DND-41 (cell line): ENCODE results near the gene LONP2.

Experiments used
- ATAC-seq: fragments of 200-7000 bp; cut with Tn5 transposase; 3 replicates; pipeline ENCODE4 v1.9.1; 2021; ENCODE audit warnings: low read depth; ENCODE audit not compliant: insufficient read depth
- DNase-seq: peaks from one replicate; pipeline ENCODE4 v3.0.0-alpha.2; 2020
- H2AFZ ChIP-seq: 2 replicates; pipeline ENCODE4 v1.6.0; 2012; ENCODE audit warnings: low read depth, low read length
- H3K27ac ChIP-seq: 2 replicates; pipeline ENCODE4 v1.5.1; 2012; ENCODE audit warnings: low read length, inconsistent platforms
- H3K27me3 ChIP-seq: fragments of 200-600 bp; sonication (generic); 2 replicates; pipeline ENCODE4 v1.6.0; 2012; ENCODE audit warnings: low read length, mild to moderate bottlenecking, inconsistent platforms; ENCODE audit not compliant: insufficient read depth, poor library complexity
- H3K36me3 ChIP-seq: 2 replicates; pipeline ENCODE4 v1.5.1; 2012; ENCODE audit warnings: low read length, inconsistent platforms; ENCODE audit not compliant: insufficient read depth
- H3K4me1 ChIP-seq: 2 replicates; pipeline ENCODE4 v1.5.1; 2012; ENCODE audit warnings: mild to moderate bottlenecking, low read length; ENCODE audit not compliant: insufficient read depth
- H3K4me2 ChIP-seq: 2 replicates; pipeline ENCODE4 v1.6.0; 2012; ENCODE audit warnings: mild to moderate bottlenecking, moderate library complexity, low read length, inconsistent platforms; ENCODE audit not compliant: insufficient read depth
- H3K4me3 ChIP-seq, 2 experiments: fragments of 200-600 bp in 1 of 2; shearing (Covaris generic) in 1 of 2; 2 replicates each; pipeline ENCODE4 v1.5.1; 2012 to 2016; ENCODE audit warnings: inconsistent platforms in 2 of 2, low read length in 2 of 2, mild to moderate bottlenecking in 2 of 2, low read depth in 1 of 2, moderate library complexity in 1 of 2
- H3K79me2 ChIP-seq: 2 replicates; pipeline ENCODE4 v1.6.0; 2012; ENCODE audit warnings: low read length, inconsistent platforms; ENCODE audit not compliant: insufficient read depth
- H3K9ac ChIP-seq: 2 replicates; pipeline ENCODE4 v1.6.0; 2012; ENCODE audit warnings: low read depth, mild to moderate bottlenecking, inconsistent platforms, low read length, moderate library complexity
- H3K9me3 ChIP-seq: 2 replicates; pipeline ENCODE4 v1.5.1; 2012; ENCODE audit warnings: low read length, moderate library complexity, mild to moderate bottlenecking, inconsistent platforms; ENCODE audit not compliant: insufficient read depth, severe bottlenecking
- H4K20me1 ChIP-seq: 2 replicates; pipeline ENCODE4 v1.6.0; 2012; ENCODE audit warnings: low read length; ENCODE audit not compliant: insufficient read depth
- EZH2 ChIP-seq: IDR thresholded peaks from 3 replicates; pipeline ENCODE4 v1.6.1; 2012; ENCODE audit warnings: borderline replicate concordance, low read depth, mild to moderate bottlenecking, moderate library complexity, low read length, inconsistent platforms; ENCODE audit not compliant: severe bottlenecking
- TF ChIP-seq, protein P1 (sequence below): IDR thresholded peaks from 2 replicates; pipeline ENCODE4 v1.5.1; 2012; ENCODE audit warnings: borderline replicate concordance, low read length, moderate library complexity, mild to moderate bottlenecking; ENCODE audit not compliant: poor library complexity, severe bottlenecking; ENCODE audit errors: extremely low read depth

LONP2 gene

DNA sequence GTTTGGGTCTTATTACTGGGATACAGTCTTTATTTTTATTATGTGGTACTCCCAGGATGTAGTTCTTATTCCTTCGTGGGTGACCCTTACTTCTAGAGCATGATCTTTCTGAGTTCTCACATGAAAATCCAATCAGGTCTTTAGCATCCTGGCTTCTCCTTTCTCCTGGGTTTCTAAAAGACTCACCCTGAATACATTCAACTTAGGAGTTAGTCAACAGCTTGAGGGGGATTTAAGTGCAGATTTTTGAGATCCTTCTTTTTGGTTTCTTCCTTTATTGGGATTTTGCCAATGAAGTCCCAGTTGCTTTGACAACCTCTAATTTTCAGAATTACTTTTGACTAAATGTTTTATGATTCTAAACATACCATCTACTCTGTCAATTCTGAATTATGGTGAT lies 72.9 kb downstream of the LONP2 start:
- no peak for DNase-seq
- no peak overlapping the region for H3K4me3 ChIP-seq
- H3K4me1 ChIP-seq = peaks cover 32% of the 10 kb centered on the region
- H4K20me1 ChIP-seq = no peaks in the 10 kb centered on the region; the same call in 1 of the 2 replicates
- peaks cover 35% of the 10 kb centered on the region for H3K36me3 ChIP-seq
- no peaks in the 10 kb centered on the region for H3K27me3 ChIP-seq
- no peak overlapping the region for H3K4me2 ChIP-seq
- ATAC-seq = no peak
- peaks cover 8% of the 10 kb centered on the region for H3K9me3 ChIP-seq
- no peak overlapping the region for H3K27ac ChIP-seq
- TF ChIP-seq EZH2 = no peak
- TF ChIP-seq, protein P1, sequence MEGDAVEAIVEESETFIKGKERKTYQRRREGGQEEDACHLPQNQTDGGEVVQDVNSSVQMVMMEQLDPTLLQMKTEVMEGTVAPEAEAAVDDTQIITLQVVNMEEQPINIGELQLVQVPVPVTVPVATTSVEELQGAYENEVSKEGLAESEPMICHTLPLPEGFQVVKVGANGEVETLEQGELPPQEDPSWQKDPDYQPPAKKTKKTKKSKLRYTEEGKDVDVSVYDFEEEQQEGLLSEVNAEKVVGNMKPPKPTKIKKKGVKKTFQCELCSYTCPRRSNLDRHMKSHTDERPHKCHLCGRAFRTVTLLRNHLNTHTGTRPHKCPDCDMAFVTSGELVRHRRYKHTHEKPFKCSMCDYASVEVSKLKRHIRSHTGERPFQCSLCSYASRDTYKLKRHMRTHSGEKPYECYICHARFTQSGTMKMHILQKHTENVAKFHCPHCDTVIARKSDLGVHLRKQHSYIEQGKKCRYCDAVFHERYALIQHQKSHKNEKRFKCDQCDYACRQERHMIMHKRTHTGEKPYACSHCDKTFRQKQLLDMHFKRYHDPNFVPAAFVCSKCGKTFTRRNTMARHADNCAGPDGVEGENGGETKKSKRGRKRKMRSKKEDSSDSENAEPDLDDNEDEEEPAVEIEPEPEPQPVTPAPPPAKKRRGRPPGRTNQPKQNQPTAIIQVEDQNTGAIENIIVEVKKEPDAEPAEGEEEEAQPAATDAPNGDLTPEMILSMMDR = no peak
- H3K79me2 ChIP-seq = peaks cover 14% of the 10 kb centered on the region
- no peak overlapping the region for H3K9ac ChIP-seq
- H2AFZ ChIP-seq = no peak overlapping the region

DNA sequence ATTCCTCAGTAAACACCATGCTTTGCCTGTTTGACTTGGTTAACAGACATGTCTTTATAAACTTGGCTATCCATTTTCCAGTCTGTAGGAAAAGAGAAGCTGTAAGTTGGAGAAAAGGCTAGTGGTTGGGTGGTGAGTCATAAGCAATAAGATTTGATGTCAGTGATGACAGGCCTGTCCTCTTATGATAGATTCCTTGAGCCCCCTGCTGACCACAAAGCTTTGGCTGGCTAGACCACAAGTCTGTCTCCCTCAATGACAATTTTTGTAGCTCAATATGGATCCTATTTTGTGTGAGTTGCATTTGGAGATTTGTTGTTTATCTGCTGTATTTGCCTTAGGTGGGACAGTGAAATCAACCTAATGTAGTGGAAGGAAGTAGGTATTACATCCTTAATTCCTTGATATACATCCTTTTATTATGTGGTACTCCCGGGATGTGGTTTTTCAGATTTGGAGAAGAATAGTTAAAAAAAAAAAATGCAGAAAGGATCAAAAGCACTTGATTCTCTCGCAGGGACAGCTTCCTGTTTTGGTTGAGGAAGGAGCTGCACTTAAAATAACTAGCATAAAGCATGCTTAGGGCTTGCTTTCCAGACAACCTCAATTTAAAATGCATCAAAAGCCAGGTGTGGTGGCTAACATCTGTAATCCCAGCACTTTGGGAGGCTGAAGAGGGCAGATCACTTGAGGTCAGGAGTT lies 73.7 kb downstream of the LONP2 start:
- no peak for TF ChIP-seq EZH2
- TF ChIP-seq, protein P1 = no peak
- H3K9ac ChIP-seq = no peak overlapping the region
- H3K4me1 ChIP-seq = peaks cover 32% of the 10 kb centered on the region
- peak overlapping the region; percentile 66 for H3K27ac ChIP-seq
- H3K4me2 ChIP-seq = peak overlapping the region; percentile 54
- peaks cover 34% of the 10 kb centered on the region for H3K36me3 ChIP-seq
- peaks cover 6% of the 10 kb centered on the region; the same call in 1 of the 2 replicates for H3K79me2 ChIP-seq
- H3K4me3 ChIP-seq = peak overlapping the region in 1 of 2 experiments; percentile 21; a peak in 1 of 4 replicates
- no peak overlapping the region for H2AFZ ChIP-seq
- peak; percentile 9 for DNase-seq
- ATAC-seq = peak; percentile 19; the same call in 1 of the 3 replicates
- H3K27me3 ChIP-seq = no peaks in the 10 kb centered on the region
- peaks cover 3% of the 10 kb centered on the region for H3K9me3 ChIP-seq
- no peaks in the 10 kb centered on the region; the same call in 1 of the 2 replicates for H4K20me1 ChIP-seq

- H3K27me3 ChIP-seq = no peaks in the 10 kb centered on the region
- TF ChIP-seq, protein P1 = no peak
- TF ChIP-seq EZH2 = no peak
- H3K27ac ChIP-seq = peak overlapping the region; percentile 66
- H3K36me3 ChIP-seq = peaks cover 27% of the 10 kb centered on the region
- H3K79me2 ChIP-seq = peaks cover 3% of the 10 kb centered on the region; the same call in 1 of the 2 replicates
- no peaks in the 10 kb centered on the region for H3K9me3 ChIP-seq
- H2AFZ ChIP-seq = no peak overlapping the region
- peak; percentile 99 for ATAC-seq
- peak overlapping the region; percentile 54 for H3K4me2 ChIP-seq
- H3K4me1 ChIP-seq = peaks cover 32% of the 10 kb centered on the region
- no peaks in the 10 kb centered on the region; the same call in 1 of the 2 replicates for H4K20me1 ChIP-seq
- H3K9ac ChIP-seq = no peak overlapping the region; the same call in 1 of the 2 replicates
- H3K4me3 ChIP-seq = peak overlapping the region in 1 of 2 experiments; percentile 21; a peak in 1 of 4 replicates
- peak; percentile 81 for DNase-seq
These were observed 74.5 kb downstream of the LONP2 start for GRCh38 chr16:48318630-48319029.
